GM12878 (cell line): Measurements from ENCODE around the gene MEIOC. TPM values are rescaled to one million over a fixed set of nuclear protein-coding genes. Genes with fewer than 3 reads are reported as not detected.

Experiments
- ATAC-seq: fragments of 200-7000 bp; cut with Tn5 transposase; 3 replicates; pipeline ENCODE4 v1.9.1; 2020; ENCODE audit warnings: mild to moderate bottlenecking, moderate library complexity
- BruUV-seq: library from RNA; stranded (reverse); fragments of 400-500 nt; replicated peaks from 2 replicates; lab custom pipeline; 2021; lab: Mats Ljungman, UMichigan
- CTCF ChIA-PET: fragments of 300-600 bp; sonication (Branson Sonifier 250); formaldehyde crosslinking; extraction: SDS; loops from one replicate; lab custom pipeline; 2021; ENCODE audit warnings: inconsistent platforms; lab: Yijun Ruan, JAX
- POLR2A ChIA-PET: fragments of 350-600 bp; formaldehyde crosslinking; extraction: SDS; loops from one replicate; lab custom pipeline; 2021; ENCODE audit warnings: inconsistent platforms; lab: Charles Lee
- RAD21 ChIA-PET: fragments of 300-600 bp; sonication (Branson Sonifier 250); formaldehyde crosslinking; loops from one replicate; lab custom pipeline; 2023; ENCODE audit warnings: antibody characterized with exemption; ENCODE audit not compliant: unreplicated experiment; lab: Charles Lee
- SMC1A ChIA-PET: fragments of 300-600 bp; sonication (Branson Sonifier 250); formaldehyde crosslinking; loops from one replicate; lab custom pipeline; 2023; ENCODE audit not compliant: unreplicated experiment, uncharacterized antibody; lab: Charles Lee
- DNase-seq: peaks from one replicate; pipeline ENCODE4 v3.0.0-alpha.2; 2011; ENCODE audit warnings: low read depth, low spot score
- FAIRE-seq: peaks from 3 replicates; lab custom pipeline; 2011; peaks lifted over from hg19 to GRCh38; lab: Jason Lieb, UNC
- H2AFZ ChIP-seq: 2 replicates; pipeline ENCODE4 v1.6.0; 2011; ENCODE audit warnings: low read depth, low read length, control low read depth; ENCODE audit not compliant: control insufficient read depth
- H3K27ac ChIP-seq: 2 replicates; pipeline ENCODE4 v1.5.1; 2011; ENCODE audit warnings: control low read depth; ENCODE audit not compliant: control insufficient read depth, insufficient read depth
- H3K27me3 ChIP-seq, 2 experiments: replicated peaks in 1 of 2; 2 replicates each; pipeline versions ENCODE4 v1.6.0 to v1.6.1; 2011; ENCODE audit warnings: low read length in 1 of 2; ENCODE audit not compliant: control insufficient read depth in 2 of 2, insufficient read depth in 2 of 2
- H3K36me3 ChIP-seq, 2 experiments: 2 replicates each; pipeline ENCODE4 v1.5.1; 2011; ENCODE audit warnings: low read length in 1 of 2; ENCODE audit not compliant: control insufficient read depth in 2 of 2, insufficient read depth in 2 of 2
- H3K4me1 ChIP-seq: 2 replicates; pipeline ENCODE4 v1.6.1; 2011; ENCODE audit warnings: mild to moderate bottlenecking, low read length, moderate library complexity, mixed read lengths; ENCODE audit not compliant: control insufficient read depth, insufficient read depth
- H3K4me2 ChIP-seq: 2 replicates; pipeline ENCODE4 v1.6.0; 2011; ENCODE audit warnings: control low read depth; ENCODE audit not compliant: control insufficient read depth, insufficient read depth
- H3K4me3 ChIP-seq: fragments of 200-600 bp; sonication (generic); 2 replicates; pipeline ENCODE4 v1.5.1; 2016
- H3K79me2 ChIP-seq: 2 replicates; pipeline ENCODE4 v1.6.0; 2011; ENCODE audit warnings: low read length; ENCODE audit not compliant: control insufficient read depth, insufficient read depth
- H3K9ac ChIP-seq: 2 replicates; pipeline ENCODE4 v1.8.0; 2011; ENCODE audit warnings: low read length, control low read depth, mixed read lengths; ENCODE audit not compliant: control insufficient read depth, insufficient read depth
- H3K9me3 ChIP-seq: replicated peaks from 3 replicates; pipeline ENCODE4 v1.5.1; 2011; ENCODE audit warnings: mild to moderate bottlenecking, low read length; ENCODE audit not compliant: control insufficient read depth, insufficient read depth
- H4K20me1 ChIP-seq: 2 replicates; pipeline ENCODE4 v1.6.0; 2011; ENCODE audit not compliant: control insufficient read depth, insufficient read depth
- CEBPB ChIP-seq, 2 experiments: fragments of 150-350 bp in 1 of 2; IDR thresholded peaks; 2 replicates each; pipeline ENCODE4 v1.6.1; 2012 to 2014; ENCODE audit warnings: low read depth in 2 of 2, low read length in 2 of 2, borderline replicate concordance in 1 of 2, inconsistent platforms in 1 of 2
- CREB1 ChIP-seq: IDR thresholded peaks from 2 replicates; pipeline ENCODE4 v1.6.1; 2012; ENCODE audit warnings: low read depth, mild to moderate bottlenecking, inconsistent platforms
- CREM ChIP-seq: IDR thresholded peaks from 2 replicates; pipeline ENCODE4 v1.6.1; 2014; ENCODE audit warnings: antibody characterized with exemption, low read depth
- ESRRA ChIP-seq: IDR thresholded peaks from 2 replicates; pipeline ENCODE4 v1.6.1; 2012; ENCODE audit warnings: mild to moderate bottlenecking, low read length, improper control_type of control experiment
- HDAC6 ChIP-seq: fragments of 200-600 bp; sonication (generic); IDR thresholded peaks from one replicate; pipeline ENCODE4 v1.8.0; 2017; ENCODE audit warnings: antibody characterized with exemption; ENCODE audit not compliant: unreplicated experiment
- JUNB ChIP-seq: IDR thresholded peaks from 2 replicates; pipeline ENCODE4 v1.6.1; 2016; ENCODE audit warnings: antibody characterized with exemption, mild to moderate bottlenecking
- MAX ChIP-seq: IDR thresholded peaks from 2 replicates; pipeline ENCODE4 v1.6.1; 2012; ENCODE audit warnings: low read depth, low read length, improper control_type of control experiment
- NFXL1 ChIP-seq: fragments of 450-650 bp; IDR thresholded peaks from 2 replicates; pipeline ENCODE4 v1.6.1; 2017; ENCODE audit warnings: antibody characterized with exemption, mild to moderate bottlenecking, borderline replicate concordance
- POLR2A ChIP-seq: IDR thresholded peaks from 2 replicates; pipeline ENCODE4 v1.6.1; 2011; ENCODE audit warnings: low read depth, mild to moderate bottlenecking, low read length
- RUNX3 ChIP-seq: IDR thresholded peaks from 2 replicates; pipeline ENCODE4 v1.6.1; 2012; ENCODE audit warnings: low read length, inconsistent platforms
- SPI1 ChIP-seq: IDR thresholded peaks from 2 replicates; pipeline ENCODE4 v1.6.1; 2011; ENCODE audit warnings: low read depth, mild to moderate bottlenecking, low read length, moderate library complexity, borderline replicate concordance; ENCODE audit not compliant: insufficient read depth
- TAF1 ChIP-seq: IDR thresholded peaks from 2 replicates; pipeline ENCODE4 v1.6.1; 2011; ENCODE audit warnings: mild to moderate bottlenecking, low read depth, low read length, borderline replicate concordance
- TARDBP ChIP-seq: IDR thresholded peaks from 2 replicates; pipeline ENCODE4 v1.6.1; 2016; ENCODE audit warnings: borderline replicate concordance
- TCF12 ChIP-seq: IDR thresholded peaks from 2 replicates; pipeline ENCODE4 v1.6.1; 2011; ENCODE audit warnings: low read depth, mild to moderate bottlenecking, low read length
- ZNF622 ChIP-seq: fragments of 450-650 bp; IDR thresholded peaks from 2 replicates; pipeline ENCODE4 v1.6.1; 2017; ENCODE audit warnings: mild to moderate bottlenecking, inconsistent platforms
- WGBS: methylation state at CpG from one replicate; pipeline ENCODE4 v1.1.6; 2016; ENCODE audit warnings: low lambda C conversion rate; ENCODE audit not compliant: insufficient replicate concordance, insufficient coverage; ENCODE audit errors: missing lambda C conversion rate; 5-methylcytosine and 5-hydroxymethylcytosine counted together
- in situ Hi-C: fragments of 300-500 bp; cut with MboI; formaldehyde crosslinking; loops from 9 replicates; pipeline ENCODE4 v1.14.3; 2018; ENCODE audit warnings: mixed read lengths
- intact Hi-C: fragments of 100-400 bp; cut with micrococcal nuclease; formaldehyde crosslinking; loops from one replicate; pipeline ENCODE4 v1.14.2; 2022; ENCODE audit not compliant: unreplicated experiment
- polyA plus RNA-seq, 11 experiments: library from polyadenylated mRNA; depleted of rRNA in 4 of 11; unstranded in 6 of 11; stranded (reverse) in 5 of 11; fragments of >200 nt; fragmentation: Nextera tagmentation in 4 of 11; fragmentation: Illumina TruSeq in 1 of 11; extraction: Ambion mirVana in 4 of 11; extraction: Trizol in 1 of 11; gene quantifications; 1 replicate in 1 of 11; 2 replicates in 10 of 11; pipeline versions ENCODE4 v1.2.1 to v1.2.3, GENCODE V29; 2011 to 2016; ENCODE audit warnings: inconsistent platforms in 2 of 11, missing spikeins in 2 of 11, low read depth in 1 of 11
- total RNA-seq, 4 experiments: library from RNA; depleted of rRNA in 3 of 4; stranded (reverse); fragments of >200 nt in 3 of 4; fragmentation: Illumina TruSeq in 1 of 4; extraction: Trizol in 1 of 4; gene quantifications; 2 replicates each; pipeline versions ENCODE4 v1.2.1 to v1.2.3, GENCODE V29; 2013 to 2021
- TF ChIP-seq, protein P1 (sequence below): IDR thresholded peaks from 2 replicates; pipeline ENCODE4 v1.6.1; 2012; ENCODE audit warnings: low read depth, low read length, improper control_type of control experiment
- TF ChIP-seq, protein P2 (sequence below): fragments of 450-650 bp; IDR thresholded peaks from 2 replicates; pipeline ENCODE4 v1.6.1; 2017; ENCODE audit warnings: low read depth, mild to moderate bottlenecking, moderate library complexity
- TF ChIP-seq, protein P3 (sequence below): IDR thresholded peaks from 2 replicates; pipeline ENCODE4 v1.6.1; 2012; ENCODE audit warnings: low read length, inconsistent platforms

The MEIOC gene
- total and polyA plus RNA-seq, 10 of the 15 experiments (the other 5 are each of a cell fraction or from before 2014, with no cell fraction given): 0.01 to 0.48 (median 0.12) TPM; not detected in 4

DNA sequence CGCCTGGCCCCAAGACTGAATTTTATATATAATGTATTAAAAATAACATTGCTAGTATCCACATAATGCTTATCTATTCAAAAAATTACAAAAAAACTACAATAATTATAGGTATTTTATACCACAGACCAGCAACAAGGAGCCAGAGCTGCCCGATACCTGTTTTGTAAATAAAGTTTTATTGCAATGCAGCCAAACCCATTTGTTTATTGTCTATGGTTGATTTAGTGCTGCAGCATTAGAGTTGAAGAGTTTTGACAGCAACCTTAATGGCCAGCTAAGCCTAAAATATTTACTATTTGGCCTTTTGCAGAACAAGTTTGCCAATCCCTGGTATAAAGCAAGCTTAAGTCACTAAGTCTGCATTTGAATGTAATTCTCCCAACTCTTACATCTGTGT is 5.6 kb downstream of the MEIOC start:
- intact Hi-C loops (no loop called here), in situ Hi-C loops (no loop called here)
- BruUV-seq: no TSS peak
- Histone ChIP-seq H3K9ac (no peak overlapping the region), H3K27ac (no peak overlapping the region), H3K9me3 (no peaks in the 10 kb centered on the region; the same call in 2 of the 3 replicates), H4K20me1 (no peaks in the 10 kb centered on the region), H3K79me2 (no peaks in the 10 kb centered on the region), H2AFZ (no peak overlapping the region), H3K4me2 (no peak overlapping the region), H3K36me3 (no peaks in the 10 kb centered on the region), H3K27me3 (peaks cover 0 to 2% of the 10 kb centered on the region in 2 experiments; a peak in 2 of 4 replicates), H3K4me3 (no peak overlapping the region), H3K4me1 (no peaks in the 10 kb centered on the region)
- RAD21 ChIA-PET: interaction anchor here (0.6 kb wide), 1 partner anchor 353 kb away, joined by 3 read pairs; no protein-coding TSS in a partner anchor
- WGBS: 98% methylated on average over 2 of the region's 2 CpGs
- FAIRE-seq: no peak
- no peak for DNase-seq
- ATAC-seq: no peak
- SMC1A ChIA-PET: interaction anchor here (0.5 kb wide), 1 partner anchor 172 kb away, joined by 3 read pairs; no protein-coding TSS in a partner anchor
- CTCF ChIA-PET: no interaction called here
- POLR2A ChIA-PET: no interaction called here
- TF ChIP-seq TARDBP (no peak), NFXL1 (no peak), JUNB (no peak), ZNF622 (no peak), ESRRA (no peak), TCF12 (no peak), CREB1 (no peak), RUNX3 (no peak), CEBPB (IDR thresholded peaks at IDR 0.05; ENCODE audit: borderline replicate concordance in 1 of 2, low read depth in 2 of 2, low read length in 2 of 2) (no peak), SPI1 (no peak), TAF1 (no peak), POLR2A (no peak), CREM (no peak), HDAC6 (no peak), MAX (no peak)
- TF ChIP-seq, protein P1, sequence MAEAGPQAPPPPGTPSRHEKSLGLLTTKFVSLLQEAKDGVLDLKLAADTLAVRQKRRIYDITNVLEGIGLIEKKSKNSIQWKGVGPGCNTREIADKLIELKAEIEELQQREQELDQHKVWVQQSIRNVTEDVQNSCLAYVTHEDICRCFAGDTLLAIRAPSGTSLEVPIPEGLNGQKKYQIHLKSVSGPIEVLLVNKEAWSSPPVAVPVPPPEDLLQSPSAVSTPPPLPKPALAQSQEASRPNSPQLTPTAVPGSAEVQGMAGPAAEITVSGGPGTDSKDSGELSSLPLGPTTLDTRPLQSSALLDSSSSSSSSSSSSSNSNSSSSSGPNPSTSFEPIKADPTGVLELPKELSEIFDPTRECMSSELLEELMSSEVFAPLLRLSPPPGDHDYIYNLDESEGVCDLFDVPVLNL: no peak
- TF ChIP-seq, protein P2, sequence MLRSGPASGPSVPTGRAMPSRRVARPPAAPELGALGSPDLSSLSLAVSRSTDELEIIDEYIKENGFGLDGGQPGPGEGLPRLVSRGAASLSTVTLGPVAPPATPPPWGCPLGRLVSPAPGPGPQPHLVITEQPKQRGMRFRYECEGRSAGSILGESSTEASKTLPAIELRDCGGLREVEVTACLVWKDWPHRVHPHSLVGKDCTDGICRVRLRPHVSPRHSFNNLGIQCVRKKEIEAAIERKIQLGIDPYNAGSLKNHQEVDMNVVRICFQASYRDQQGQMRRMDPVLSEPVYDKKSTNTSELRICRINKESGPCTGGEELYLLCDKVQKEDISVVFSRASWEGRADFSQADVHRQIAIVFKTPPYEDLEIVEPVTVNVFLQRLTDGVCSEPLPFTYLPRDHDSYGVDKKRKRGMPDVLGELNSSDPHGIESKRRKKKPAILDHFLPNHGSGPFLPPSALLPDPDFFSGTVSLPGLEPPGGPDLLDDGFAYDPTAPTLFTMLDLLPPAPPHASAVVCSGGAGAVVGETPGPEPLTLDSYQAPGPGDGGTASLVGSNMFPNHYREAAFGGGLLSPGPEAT: no peak
- TF ChIP-seq, protein P3, sequence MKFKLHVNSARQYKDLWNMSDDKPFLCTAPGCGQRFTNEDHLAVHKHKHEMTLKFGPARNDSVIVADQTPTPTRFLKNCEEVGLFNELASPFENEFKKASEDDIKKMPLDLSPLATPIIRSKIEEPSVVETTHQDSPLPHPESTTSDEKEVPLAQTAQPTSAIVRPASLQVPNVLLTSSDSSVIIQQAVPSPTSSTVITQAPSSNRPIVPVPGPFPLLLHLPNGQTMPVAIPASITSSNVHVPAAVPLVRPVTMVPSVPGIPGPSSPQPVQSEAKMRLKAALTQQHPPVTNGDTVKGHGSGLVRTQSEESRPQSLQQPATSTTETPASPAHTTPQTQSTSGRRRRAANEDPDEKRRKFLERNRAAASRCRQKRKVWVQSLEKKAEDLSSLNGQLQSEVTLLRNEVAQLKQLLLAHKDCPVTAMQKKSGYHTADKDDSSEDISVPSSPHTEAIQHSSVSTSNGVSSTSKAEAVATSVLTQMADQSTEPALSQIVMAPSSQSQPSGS: no peak
